Endometrium (tissue), 2 donors: ENCODE data around the gene ATXN1.
"Not testable (repeated sequence)": the region's sequence is repeated elsewhere in the genome, so short reads cannot be mapped to it uniquely, and the experiment has no call there.

Experiments used
- FAIRE-seq: peaks from 2 replicates; lab custom pipeline; 2012; peaks lifted over from hg19 to GRCh38; lab: Jason Lieb, UNC
- donor health status: control.
- donor health status: control.

ATXN1 gene

DNA sequence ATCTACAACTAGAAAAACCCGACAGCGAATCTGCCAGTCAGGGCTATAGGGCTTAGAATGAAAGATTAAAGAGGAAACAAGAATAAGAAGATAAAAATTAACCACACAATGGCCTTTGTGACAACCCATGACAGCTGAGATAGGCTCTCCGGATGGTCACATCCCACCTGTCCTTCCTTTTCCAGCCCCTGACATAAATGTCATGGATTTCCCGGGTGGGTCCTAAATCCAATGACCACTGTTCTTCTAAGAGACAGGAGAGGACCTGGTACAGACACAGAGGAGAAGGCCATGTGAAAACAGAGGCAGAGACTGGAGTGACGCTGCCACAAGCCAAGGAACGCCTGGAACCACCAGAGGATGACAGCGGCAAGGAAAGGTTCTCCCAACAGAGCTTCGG lies 41.8 kb downstream of the ATXN1 start:
- no peak for FAIRE-seq

DNA sequence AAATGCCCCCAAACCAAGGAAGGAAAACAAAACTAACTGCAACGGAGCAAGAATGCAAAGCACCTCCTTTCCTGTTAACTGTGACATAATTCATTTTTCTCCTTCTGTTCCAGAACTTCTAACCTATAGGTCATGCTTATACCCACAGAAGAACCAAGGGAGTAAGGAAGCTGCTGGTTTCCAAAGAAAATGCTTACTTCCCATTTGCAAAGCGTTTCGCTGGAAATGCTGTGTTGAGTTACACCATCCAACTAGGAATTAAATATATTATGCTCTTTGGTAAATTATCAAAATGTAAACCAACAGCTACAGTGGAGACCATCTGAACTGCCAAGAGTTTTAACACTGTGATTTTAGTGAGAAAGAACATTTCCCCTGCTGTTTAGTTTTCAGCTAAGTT lies 42.9 kb downstream of the ATXN1 start:
- no peak for FAIRE-seq

DNA sequence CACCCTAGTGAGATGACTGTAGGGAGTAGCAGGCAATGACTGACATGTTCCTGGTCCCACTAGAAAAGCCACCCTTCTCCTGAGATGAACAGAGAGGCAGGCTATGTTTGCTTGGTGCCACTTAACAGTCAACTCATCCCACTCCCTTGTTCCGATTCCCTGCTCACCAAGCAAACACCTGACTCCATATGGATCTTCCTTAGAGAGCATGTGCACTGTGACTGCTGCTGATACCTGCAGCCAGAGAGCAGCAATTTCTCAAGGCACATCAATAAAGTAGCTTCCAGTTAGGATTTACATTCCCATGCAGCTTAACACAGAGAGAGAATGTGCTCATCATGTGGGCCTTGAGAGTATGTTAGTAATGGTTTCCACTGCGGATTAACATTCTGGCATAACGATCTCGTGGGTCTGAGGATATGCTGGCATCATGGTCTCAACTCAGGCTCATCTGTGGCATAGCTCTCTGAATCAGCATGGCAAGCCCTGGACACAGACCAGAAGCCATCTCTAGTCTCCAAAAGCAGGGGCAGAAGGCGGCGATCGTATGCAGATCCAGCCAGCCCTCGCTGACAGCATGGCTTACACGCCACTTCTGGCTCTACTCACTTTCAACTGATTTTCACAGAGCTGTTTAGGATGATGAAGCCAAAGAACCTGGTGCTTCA lies 43.9 kb downstream of the ATXN1 start:
- no peak for FAIRE-seq

DNA sequence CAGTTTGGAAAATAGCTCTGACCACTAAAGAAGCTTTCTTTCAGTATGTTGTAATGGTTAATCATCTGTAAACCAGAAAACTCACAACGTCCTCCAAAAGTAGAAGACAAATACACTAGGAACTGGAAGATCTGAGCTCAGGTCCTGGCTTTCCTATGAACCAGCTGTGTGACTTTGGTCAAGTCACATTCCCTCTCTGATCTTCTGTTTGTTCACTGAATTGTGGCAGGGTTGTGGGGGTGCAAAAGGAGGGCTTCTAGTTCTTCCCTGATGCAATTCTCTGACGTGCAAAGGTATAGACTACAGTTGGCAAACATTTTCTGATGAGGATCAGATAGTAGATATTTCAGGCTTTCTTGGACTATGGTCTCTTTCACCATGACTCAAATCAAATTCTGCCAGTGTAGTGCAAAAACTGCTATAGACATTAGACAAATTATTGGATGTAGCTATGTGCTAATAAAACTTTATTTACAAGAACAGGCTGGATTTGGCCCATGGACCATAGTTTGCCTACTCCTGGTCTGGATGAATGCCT lies 44.9 kb downstream of the ATXN1 start:
- no peak for FAIRE-seq

DNA sequence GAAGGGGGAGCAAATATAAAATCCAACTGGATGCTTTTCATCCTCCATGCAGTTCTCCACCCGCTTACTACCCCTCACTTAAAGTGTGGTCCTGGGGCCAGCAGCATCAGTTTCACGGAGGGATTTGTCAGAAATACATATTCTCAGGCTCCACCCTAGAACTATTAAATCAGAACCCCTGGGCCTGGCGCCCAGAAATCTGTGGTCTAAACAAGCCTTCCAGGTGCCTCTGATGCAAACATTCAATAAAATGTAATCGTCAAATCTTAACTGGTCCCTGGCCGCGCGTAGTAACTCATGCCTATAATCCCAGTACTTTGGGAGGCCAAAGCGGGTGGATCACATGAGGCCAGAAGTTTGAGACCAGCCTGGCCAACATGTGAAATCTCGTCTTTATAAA lies 47.7 kb downstream of the ATXN1 start:
- FAIRE-seq, result no peak

DNA sequence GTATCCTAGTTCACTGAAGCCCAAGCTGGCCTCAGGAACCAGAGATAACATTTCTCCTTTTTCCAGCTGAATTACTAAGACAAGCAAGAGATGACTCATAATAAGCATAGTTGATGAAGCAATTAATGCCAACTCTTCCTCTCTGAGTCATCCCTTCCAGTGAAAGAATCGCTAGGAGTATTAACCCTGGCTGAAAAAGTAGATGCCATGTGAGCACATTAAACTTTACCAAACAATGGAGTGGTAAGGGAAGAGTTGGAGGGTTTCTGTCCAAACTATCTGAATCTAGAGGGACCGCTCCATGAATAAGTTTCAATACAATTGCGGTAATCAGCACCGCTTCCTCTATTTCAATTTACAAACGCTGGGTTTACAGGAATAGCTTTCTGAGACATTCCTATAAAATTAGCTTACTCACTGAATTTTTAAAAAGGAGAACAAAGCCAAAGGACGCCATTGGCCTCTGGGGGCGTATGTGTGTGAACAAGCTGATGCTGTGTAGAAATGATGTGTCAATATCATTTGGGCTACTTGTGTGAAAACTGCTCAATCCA lies 48.3 kb downstream of the ATXN1 start:
- no peak for FAIRE-seq

DNA sequence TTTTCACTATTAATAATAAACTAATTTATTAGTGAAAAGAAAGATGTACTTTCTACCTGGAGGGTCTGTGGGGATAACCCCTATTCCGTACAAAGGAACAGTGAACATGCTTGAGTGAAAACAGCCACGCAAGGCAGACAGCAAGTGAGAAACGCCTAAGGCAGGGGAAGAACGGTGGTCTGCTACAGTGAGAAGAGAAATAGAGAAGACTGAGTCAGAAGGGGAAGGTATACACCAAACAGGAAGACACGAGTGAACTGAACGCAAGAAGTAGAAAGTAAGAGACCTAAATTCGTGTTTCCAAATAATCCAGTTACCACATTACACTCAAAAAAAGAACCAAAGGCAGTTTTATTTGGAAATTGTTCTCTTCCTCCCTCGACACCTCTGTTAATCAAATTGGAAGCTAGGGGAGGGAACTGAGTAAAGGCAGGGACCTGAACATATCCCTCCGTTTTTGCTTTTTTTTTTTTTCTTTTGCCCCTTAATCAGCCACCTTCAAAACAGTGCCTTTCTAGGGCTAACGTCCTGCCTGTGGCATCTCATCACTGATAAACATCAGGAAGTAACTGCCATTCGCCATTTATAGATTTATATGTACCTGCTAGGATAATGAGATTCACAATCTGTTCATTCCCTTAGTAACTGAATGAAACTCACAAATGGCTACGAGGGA lies 48.9 kb downstream of the ATXN1 start:
- no peak for FAIRE-seq

DNA sequence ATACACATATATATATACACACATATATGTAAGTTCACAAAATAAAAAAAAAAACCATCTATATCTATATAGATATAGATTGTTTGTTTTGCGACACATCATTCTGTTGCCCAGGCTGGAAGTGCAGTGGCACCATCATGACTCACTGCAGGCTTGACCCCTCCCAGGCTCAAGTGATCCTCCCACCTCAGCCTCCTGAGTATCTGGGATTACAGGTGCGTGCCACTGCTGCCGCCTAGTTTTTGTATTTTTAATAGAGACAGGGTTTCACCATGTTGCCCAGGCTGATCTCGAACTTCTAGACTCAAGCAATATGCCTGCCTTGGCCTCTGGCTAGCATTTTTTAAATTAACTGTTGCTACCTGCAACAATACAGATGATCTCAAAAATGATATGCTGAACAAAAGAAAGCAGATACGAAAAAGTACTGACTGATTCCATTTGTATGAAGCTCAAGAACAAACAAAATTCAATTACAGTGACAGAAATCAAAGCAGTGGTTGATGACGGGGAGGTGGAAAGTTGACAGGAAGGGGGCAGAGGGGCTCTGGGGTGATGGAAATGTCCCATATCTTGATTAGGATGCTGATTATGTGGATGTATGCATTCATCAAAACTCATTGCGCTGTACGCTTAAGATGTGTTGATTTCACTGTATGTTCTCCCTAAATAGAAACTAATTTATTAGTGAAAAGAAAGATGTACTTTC lies 49.6 kb downstream of the ATXN1 start:
- no peak for FAIRE-seq

DNA sequence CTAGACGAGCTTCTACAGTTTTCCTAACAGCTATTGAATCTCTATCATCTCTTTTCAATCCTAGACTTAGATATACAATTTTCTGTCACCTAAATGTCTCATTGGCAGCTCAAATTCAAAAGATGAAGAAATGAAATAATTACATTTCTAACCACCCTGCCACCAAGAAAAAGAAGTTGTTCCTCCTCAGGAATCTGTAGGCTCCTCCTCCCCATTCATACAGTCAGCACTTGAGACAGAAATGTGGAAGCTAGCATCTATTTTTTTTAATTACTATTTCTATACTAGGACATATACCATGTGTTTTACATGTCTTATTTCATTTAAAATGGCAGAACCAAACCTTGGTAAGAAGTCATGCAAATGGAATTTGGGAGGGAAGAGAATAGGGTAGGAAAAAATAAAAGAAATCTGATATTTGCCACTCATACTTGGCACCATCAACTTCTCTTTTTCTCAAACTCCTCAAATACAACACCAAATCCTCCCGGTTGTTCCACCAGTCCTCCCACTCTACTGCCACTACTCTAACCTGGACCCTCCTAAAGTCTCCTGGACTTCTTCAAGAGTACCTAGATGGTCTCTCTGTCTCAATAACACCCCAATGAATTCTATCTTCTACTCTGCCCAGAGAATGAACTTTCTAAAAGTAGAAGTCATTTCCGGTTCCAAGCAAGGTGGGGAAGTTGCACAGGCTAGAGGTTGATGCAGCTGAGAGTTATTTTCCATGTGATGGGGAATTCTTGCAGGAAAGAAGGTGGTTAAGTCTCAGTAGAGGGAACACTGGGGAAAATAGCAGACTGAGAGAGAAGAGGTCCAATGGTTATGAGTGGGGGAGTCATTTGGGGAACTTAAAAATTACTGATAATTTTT lies 54.1 kb downstream of the ATXN1 start:
- FAIRE-seq, result no peak

DNA sequence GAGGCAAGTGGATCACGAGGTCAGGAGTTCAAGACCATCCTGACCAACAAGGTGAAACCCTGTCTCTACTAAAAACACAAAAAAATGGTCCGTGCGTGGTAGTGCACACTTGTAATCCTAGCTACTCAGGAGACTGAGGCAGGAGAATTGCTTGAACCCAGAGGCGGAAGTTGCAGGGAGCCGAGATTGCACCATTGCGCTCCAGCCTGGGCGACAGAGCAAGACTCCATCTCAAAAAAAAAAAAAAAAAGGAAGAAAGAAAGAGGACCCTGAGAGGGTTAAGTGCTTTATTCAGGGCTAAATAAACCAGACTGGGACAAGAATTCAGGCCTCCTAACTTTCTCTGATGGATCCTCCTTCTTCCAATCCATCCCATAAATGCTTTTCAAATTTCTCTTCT lies 54.8 kb downstream of the ATXN1 start:
- not testable (repeated sequence) for FAIRE-seq

DNA sequence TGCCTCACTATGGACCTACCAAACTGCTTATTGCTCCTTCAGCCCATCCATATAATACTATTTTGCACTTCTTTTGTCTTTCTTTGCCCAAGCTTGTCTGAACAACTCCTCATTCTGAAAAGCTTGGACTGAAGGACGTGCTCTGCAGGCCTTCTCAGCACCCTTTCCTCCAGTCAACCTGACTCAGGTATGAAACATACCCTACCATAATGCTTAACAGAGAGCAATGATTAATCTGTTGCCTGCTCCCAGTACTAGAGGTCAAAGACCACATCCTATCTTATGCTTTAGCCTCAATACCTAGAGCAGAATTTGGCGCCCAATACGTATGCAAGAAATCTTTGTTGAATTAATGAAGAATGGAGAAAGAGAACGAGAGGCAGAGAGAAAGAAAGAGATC lies 55.2 kb downstream of the ATXN1 start:
- FAIRE-seq, result no peak

DNA sequence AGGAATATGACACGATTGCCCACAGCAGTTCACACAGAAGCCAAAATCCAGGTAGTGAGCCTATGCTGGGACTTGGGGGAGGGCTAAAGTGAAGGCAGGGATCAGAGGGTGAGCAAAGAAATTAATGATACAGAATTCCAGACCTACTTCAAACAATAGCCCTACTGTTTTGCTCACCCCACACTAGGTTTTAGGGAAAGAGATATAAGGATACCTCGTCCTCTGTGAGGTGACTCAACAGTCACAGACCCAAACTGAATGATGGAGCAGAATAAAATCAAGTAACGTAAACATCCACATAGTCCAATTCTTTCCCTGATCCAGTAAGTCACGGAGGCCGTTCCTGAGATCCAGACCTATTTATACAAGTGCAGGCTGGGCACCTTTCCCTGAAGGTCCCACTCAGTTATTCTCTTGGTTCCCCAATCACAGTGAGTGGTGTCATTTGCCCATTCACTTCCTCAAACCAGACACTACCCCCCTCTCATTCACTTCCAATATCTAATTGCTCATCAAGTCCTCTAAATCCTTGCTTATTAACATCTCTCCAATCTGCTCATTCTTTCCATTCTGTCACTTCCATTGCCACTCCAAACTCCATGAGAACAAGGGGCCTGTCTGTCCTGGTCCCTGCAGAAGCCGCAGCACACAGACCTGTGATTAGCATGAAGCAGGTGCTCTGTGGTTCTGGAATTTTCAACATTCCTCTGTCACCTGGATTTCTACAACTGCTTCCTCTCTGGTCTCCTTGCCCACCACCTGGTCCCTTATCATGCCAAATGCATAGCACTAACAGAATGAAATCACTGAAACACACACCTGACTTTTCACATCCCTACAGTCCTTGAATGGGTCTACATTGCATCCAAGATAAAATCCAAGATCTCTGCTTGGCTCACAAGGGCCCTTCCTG lies 55.9 kb downstream of the ATXN1 start:
- FAIRE-seq, result no peak

DNA sequence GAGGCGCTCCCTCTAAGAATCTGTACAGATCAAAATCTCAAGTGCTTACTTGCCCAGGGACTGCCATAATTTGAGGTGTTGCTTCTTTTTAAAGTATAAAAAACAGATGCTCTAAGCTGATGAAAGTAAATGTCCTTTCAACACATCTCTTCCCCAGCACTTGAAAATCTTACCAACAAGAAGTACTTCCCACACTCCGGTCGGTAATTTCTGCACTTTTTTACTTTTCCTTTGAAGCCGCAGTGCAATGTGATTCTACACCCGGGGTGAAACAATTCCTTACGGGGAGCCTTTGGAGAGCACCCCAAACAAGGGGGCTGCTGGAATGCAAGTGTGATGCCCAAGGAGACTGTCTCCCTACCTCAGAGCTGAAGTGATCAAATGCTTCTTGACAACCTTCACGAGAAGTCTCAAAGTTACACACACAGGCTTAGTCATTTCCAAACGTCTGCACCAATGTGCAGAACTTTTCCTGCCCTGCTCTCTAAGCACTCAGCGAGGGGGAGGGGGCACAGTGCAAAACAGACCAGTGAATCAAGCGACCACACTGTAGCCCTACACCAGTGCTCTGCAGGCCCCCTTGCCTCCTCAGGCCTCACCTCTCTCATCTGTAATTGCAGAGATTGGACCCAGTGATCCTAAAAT lies 56.7 kb downstream of the ATXN1 start:
- no peak for FAIRE-seq

DNA sequence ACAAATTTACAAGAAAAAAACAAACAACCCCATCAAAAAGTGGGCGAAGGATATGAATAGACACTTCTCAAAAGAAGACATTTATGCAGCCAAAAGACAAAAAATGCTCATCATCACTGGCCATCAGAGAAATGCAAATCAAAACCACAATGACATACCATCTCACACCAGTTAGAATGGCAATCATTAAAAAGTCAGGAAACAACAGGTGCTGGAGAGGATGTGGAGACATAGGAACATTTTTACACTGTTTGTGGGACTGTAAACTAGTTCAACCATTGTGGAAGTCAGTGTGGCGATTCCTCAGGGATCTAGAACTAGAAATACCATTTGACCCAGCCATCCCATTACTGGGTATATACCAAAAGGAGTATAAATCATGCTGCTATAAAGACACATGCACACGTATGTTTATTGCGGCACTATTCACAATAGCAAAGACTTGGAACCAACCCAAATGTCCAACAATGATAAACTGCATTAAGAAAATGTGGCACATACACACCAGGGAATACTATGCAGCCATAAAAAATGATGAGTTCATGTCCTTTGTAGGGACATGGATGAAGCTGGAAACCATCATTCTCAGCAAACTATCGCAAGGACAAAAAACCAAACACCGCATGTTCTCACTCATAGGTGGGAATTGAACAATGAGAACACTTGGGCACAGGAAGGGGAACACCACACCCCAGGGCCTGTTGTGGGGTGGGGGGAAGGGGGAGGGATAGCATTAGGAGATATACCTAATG lies 58.5 kb downstream of the ATXN1 start:
- not testable (repeated sequence) for FAIRE-seq

DNA sequence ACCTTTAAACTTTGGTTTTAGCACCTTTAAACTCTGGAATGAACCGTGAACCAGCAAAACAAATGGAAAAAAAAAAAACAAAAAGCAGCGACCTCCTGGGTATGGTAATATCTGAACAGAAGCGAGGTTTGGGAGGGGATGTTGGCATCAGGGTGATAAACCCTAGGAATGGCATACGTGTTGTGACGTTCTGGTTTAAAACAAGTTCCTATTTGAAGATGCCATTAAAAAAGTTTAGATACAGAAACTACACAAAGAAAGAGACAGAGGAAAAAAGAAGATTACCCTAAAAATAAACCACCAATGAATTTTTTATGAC lies 60.4 kb downstream of the ATXN1 start:
- FAIRE-seq, result no peak

DNA sequence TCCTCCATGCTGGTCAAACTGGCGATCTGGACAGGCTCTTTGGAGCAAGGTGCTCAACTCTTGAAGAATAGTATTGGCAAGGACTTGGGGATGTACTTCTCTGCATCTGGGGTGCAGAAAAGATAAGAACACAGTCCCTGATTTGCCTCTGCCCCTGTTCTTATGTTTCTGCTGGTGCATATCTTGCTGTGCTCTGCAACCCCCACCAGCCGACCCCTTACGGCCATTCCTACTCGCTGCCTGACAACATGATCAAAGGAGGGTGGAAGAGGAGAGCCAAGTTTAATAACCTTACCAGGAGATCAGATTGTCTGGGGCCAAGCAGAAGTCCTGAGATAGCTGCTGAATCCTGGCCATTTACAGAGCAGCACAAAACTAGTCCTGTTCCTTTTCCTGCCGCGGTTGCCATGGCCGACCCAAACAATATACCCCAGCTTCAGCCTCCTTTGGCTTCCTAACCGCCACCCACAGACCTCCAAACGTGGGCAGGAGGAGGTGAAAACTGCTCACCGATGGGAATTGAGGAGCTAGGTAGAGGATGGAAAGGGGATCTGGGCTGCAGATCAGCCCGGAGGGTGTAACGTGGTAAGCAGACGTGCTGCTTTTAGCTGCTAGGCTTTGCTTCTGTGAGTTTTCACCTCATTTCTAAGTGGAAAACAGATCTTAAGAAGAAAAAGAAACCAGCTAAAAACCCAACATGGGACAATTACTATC lies 60.9 kb downstream of the ATXN1 start:
- no peak for FAIRE-seq

DNA sequence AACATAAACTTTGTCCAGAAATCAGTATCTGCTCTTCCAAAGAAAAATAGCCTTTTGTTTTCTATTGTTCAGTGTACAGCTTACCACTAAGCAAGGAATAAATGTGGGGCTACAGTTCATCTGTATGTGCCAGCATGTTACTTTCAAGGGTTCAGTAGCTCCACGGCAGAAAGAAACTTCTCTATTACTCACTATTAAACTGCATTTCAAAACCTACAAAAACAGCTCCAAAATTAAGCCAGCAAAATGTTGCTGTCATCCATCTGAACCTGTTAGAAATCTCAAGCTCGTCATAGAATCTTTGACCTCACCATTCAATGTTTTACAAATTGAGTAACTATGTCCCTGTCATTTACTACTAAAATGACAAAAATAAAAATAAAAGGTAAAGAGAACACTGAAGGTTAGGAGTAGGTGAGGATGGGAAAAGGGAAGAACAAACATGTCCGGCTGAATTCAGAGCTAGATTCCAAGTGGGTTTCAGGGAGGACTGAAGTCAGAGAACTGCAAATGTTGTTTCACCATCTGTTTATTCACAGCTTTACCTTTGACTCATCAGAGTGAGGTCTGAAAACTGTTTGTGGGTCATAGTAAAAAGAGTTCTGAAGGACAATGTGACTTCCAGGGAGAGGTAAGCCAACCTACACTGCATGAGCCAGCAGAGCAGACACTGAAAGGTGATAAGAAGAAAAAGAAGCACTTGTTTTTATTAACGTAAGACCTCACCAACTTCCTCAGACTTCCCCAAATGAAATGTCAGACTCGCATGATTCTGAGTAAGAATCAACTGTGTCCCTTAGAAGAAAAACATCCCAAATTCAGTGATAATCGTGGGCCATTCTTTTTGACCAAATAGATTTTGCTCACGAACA lies 62.0 kb downstream of the ATXN1 start:
- FAIRE-seq, result no peak

DNA sequence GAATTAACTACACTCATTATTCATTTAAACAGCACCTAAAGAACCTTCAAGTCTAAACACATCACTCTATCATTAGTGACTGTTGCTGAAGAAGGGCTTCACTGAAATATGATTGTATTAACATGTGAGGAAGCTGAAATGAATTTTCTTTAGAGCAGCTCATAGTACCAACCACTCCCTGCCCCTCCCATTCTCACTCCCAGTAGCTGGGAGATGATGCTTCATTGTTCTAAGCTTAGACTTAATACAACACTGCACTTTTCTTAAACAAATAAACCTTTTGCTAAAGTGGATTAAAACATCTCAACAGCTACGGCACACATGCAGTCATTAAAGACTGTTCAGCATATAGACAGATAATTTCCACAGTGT lies 63.1 kb downstream of the ATXN1 start:
- FAIRE-seq, result no peak
